Measurements from ENCODE around the gene TENM3.

The TENM3 gene

GRCh38 chr4:182206266-182206665 lies 36.9 kb upstream of the TENM3 start:
- H3K4me3 ChIP-seq (ENCODE audit: control insufficient read depth, low read depth, low read length), result no peak overlapping the region
- DNase-seq (ENCODE audit: low read depth), result no peak
- no peak for TF ChIP-seq CTCF (conservative IDR thresholded peaks at IDR 0.05; ENCODE audit: control insufficient read depth, insufficient read depth, low read depth, low read length)

GRCh38 chr4:182206916-182207315 lies 36.3 kb upstream of the TENM3 start:
- peak; percentile 48 for DNase-seq (ENCODE audit: low read depth)
- no peak for TF ChIP-seq CTCF (conservative IDR thresholded peaks at IDR 0.05; ENCODE audit: control insufficient read depth, insufficient read depth, low read depth, low read length)
- no peak overlapping the region for H3K4me3 ChIP-seq (ENCODE audit: control insufficient read depth, low read depth, low read length)

- peak; percentile 97 for DNase-seq (ENCODE audit: low read depth)
- no peak for TF ChIP-seq CTCF (conservative IDR thresholded peaks at IDR 0.05; ENCODE audit: control insufficient read depth, insufficient read depth, low read depth, low read length)
- H3K4me3 ChIP-seq (ENCODE audit: control insufficient read depth, low read depth, low read length), result no peak overlapping the region
Observed at GRCh38 chr4:182207830-182208396, 35.3 kb upstream of the TENM3 start.

- no peak for DNase-seq (ENCODE audit: low read depth)
- H3K4me3 ChIP-seq (ENCODE audit: control insufficient read depth, low read depth, low read length), result no peak overlapping the region
- TF ChIP-seq CTCF (conservative IDR thresholded peaks at IDR 0.05; ENCODE audit: control insufficient read depth, insufficient read depth, low read depth, low read length), result no peak
Observed at GRCh38 chr4:182208526-182209050, 34.6 kb upstream of the TENM3 start.

GRCh38 chr4:182212211-182212761 lies 30.9 kb upstream of the TENM3 start:
- TF ChIP-seq CTCF (conservative IDR thresholded peaks at IDR 0.05; ENCODE audit: control insufficient read depth, insufficient read depth, low read depth, low read length), result no peak
- DNase-seq (ENCODE audit: low read depth), result peak; percentile 69

GRCh38 chr4:182213004-182213403 lies 30.2 kb upstream of the TENM3 start:
- no peak for TF ChIP-seq CTCF (conservative IDR thresholded peaks at IDR 0.05; ENCODE audit: control insufficient read depth, insufficient read depth, low read depth, low read length)
- H3K4me3 ChIP-seq (ENCODE audit: control insufficient read depth, low read depth, low read length), result no peak overlapping the region
- DNase-seq (ENCODE audit: low read depth), result peak; percentile 59

More at GRCh38 chr4:182212211-182212761, 30.9 kb upstream of the TENM3 start:
- H3K4me3 ChIP-seq (ENCODE audit: control insufficient read depth, low read depth, low read length), result no peak overlapping the region

All from fibroblast of mammary gland (primary cell).